Measurements from ENCODE around the gene MORN5. TPM values are rescaled to one million over a fixed set of nuclear protein-coding genes. Genes with fewer than 3 reads are reported as not detected.
A peak's percentile ranks its signal among the peaks of the same experiment; 100 is the strongest.

The MORN5 gene
- total and polyA plus RNA-seq, 9 of the 15 experiments (the other 6 are each of a cell fraction or from before 2014, with no cell fraction given): not detected

DNA sequence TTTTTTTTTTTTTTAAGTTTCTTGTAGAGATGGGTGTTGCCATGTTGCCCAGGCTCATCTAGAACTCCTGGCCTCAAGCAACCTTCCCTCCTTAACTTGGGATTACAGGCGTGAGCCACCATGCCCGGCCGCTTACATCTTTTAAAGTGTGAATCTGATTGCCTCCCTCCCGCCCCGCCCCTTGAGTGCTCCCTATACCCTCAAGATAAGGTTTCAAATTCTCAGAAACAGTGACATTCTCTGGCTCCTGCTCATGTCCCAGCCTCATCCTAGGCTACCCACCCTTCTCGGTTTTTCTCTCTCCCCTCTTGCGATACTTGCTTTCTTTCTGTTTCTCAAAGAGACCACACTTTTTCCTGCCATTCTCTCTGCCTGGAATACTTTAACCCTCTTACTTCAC, 12.4 kb downstream of the MORN5 start:
- no TSS peak for BruUV-seq (replicated peaks)
- Histone ChIP-seq H3K9ac (ENCODE audit: insufficient read depth in 1 of 2, low read depth in 2 of 2, low read length in 2 of 2) (peak overlapping the region in 1 of 2 experiments; percentile 74; a peak in 2 of 4 replicates), H3K36me3 (ENCODE audit: control insufficient read depth, insufficient read depth, low read length) (no peaks in the 10 kb centered on the region), H3K27ac (ENCODE audit: extremely low read depth, low read depth, low read length) (no peak overlapping the region), H3K4me2 (ENCODE audit: insufficient read depth, low read length) (peak overlapping the region; percentile 65), H3K9me1 (ENCODE audit: control insufficient read depth, insufficient read depth, low read length) (no peaks in the 10 kb centered on the region), H3K4me1 (replicated peaks in 1 of 2; ENCODE audit: control insufficient read depth in 2 of 2, insufficient read depth in 2 of 2, low read length in 2 of 2) (peaks cover 9 to 17% of the 10 kb centered on the region in 2 experiments; a peak in 3 of 5 replicates), H4K20me1 (replicated peaks; ENCODE audit: control insufficient read depth, insufficient read depth, low read length) (no peaks in the 10 kb centered on the region), H3K27me3 (ENCODE audit: control insufficient read depth in 2 of 2, insufficient read depth in 2 of 2, low read length in 2 of 2) (no peaks in the 10 kb centered on the region), H3K79me2 (ENCODE audit: control insufficient read depth, insufficient read depth, low read length) (no peaks in the 10 kb centered on the region), H3K9me3 (replicated peaks; ENCODE audit: control insufficient read depth, insufficient read depth, low read depth, low read length) (no peaks in the 10 kb centered on the region), H2AFZ (ENCODE audit: low read depth, low read length) (peak overlapping the region; percentile 35; the same call in 1 of the 2 replicates), H3K4me3 (no peak overlapping the region)
- peak; percentile 84 for ATAC-seq
- intact Hi-C loops (cut with micrococcal nuclease): no loop called here
- POLR2A ChIA-PET: interaction anchor here (0.6 to 2.3 kb wide), 6 partner anchors 11 to 655 kb away, joined by 3 to 10 read pairs (median 3); partner anchors contain the start of genes MORN5 and NDUFA8
- peak; percentile 69 for FAIRE-seq
- 0% methylated on average over 2 of the region's 7 CpGs for WGBS (ENCODE audit: insufficient coverage, low coverage, missing lambda C conversion rate)
- in situ Hi-C loops (cut with MboI): no loop called here
- CTCF ChIA-PET (ENCODE audit: low intra/inter-chr PET ratio): interaction anchor here (0.7 kb wide), 1 partner anchor 28 kb away, joined by 3 read pairs; no protein-coding TSS in a partner anchor
- peak; percentile 35 to 84 (median 59) for DNase-seq (ENCODE audit: extremely low read depth in 1 of 4, low spot score in 3 of 4)
- TF ChIP-seq TBP (optimal IDR thresholded peaks at IDR 0.05; ENCODE audit: low read depth, low read length) (no peak), RCOR1 (IDR thresholded peaks at IDR 0.05; ENCODE audit: borderline replicate concordance in 1 of 2, low read depth in 2 of 2, low read length in 2 of 2) (peak in 1 of 2 experiments; percentile 76; a peak in 2 of 4 replicates), CHD2 (IDR thresholded peaks at IDR 0.05; ENCODE audit: low read depth, low read length) (no peak), FOXK2 (conservative IDR thresholded peaks at IDR 0.05 in 1 of 2, IDR thresholded peaks at IDR 0.05 in 1 of 2; ENCODE audit: low read depth in 2 of 2) (no peak), NR1H2 (CRISPR knock-in tag; IDR thresholded peaks at IDR 0.05) (no peak), WHSC1 (IDR thresholded peaks at IDR 0.05; ENCODE audit: low read length) (no peak), RHOXF2B (CRISPR knock-in tag; conservative IDR thresholded peaks at IDR 0.05) (no peak), HMG20A (CRISPR knock-in tag; conservative IDR thresholded peaks at IDR 0.05) (no peak), CC2D1A (IDR thresholded peaks at IDR 0.05) (no peak), DMBX1 (CRISPR knock-in tag; IDR thresholded peaks at IDR 0.05; ENCODE audit: borderline replicate concordance) (no peak), JUNB (CRISPR knock-in tag; conservative IDR thresholded peaks at IDR 0.05) (no peak), CBX1 (IDR thresholded peaks at IDR 0.05; ENCODE audit: low read depth) (no peak), DPF2 (IDR thresholded peaks at IDR 0.05) (0 out of 2 replicates have a peak, but pooled peaks have one; percentile 16), MAZ (CRISPR knock-in tag; conservative IDR thresholded peaks at IDR 0.05 in 1 of 2, IDR thresholded peaks at IDR 0.05 in 1 of 2) (peak in 1 of 2 experiments; percentile 33; a peak in 1 of 4 replicates), XRCC5 (IDR thresholded peaks at IDR 0.05; ENCODE audit: low read depth, low read length) (no peak), TEAD4 (IDR thresholded peaks at IDR 0.05; ENCODE audit: low read length) (no peak; the same call in 1 of the 2 replicates), TEAD4 (CRISPR knock-in tag; IDR thresholded peaks at IDR 0.05; ENCODE audit: borderline replicate concordance) (no peak)
- TF ChIP-seq, protein P1, sequence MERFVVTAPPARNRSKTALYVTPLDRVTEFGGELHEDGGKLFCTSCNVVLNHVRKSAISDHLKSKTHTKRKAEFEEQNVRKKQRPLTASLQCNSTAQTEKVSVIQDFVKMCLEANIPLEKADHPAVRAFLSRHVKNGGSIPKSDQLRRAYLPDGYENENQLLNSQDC (CRISPR knock-in tag; IDR thresholded peaks at IDR 0.05): no peak
- TF ChIP-seq, protein P2, sequence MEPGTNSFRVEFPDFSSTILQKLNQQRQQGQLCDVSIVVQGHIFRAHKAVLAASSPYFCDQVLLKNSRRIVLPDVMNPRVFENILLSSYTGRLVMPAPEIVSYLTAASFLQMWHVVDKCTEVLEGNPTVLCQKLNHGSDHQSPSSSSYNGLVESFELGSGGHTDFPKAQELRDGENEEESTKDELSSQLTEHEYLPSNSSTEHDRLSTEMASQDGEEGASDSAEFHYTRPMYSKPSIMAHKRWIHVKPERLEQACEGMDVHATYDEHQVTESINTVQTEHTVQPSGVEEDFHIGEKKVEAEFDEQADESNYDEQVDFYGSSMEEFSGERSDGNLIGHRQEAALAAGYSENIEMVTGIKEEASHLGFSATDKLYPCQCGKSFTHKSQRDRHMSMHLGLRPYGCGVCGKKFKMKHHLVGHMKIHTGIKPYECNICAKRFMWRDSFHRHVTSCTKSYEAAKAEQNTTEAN (CRISPR knock-in tag; IDR thresholded peaks at IDR 0.05): no peak
- TF ChIP-seq, protein P3, sequence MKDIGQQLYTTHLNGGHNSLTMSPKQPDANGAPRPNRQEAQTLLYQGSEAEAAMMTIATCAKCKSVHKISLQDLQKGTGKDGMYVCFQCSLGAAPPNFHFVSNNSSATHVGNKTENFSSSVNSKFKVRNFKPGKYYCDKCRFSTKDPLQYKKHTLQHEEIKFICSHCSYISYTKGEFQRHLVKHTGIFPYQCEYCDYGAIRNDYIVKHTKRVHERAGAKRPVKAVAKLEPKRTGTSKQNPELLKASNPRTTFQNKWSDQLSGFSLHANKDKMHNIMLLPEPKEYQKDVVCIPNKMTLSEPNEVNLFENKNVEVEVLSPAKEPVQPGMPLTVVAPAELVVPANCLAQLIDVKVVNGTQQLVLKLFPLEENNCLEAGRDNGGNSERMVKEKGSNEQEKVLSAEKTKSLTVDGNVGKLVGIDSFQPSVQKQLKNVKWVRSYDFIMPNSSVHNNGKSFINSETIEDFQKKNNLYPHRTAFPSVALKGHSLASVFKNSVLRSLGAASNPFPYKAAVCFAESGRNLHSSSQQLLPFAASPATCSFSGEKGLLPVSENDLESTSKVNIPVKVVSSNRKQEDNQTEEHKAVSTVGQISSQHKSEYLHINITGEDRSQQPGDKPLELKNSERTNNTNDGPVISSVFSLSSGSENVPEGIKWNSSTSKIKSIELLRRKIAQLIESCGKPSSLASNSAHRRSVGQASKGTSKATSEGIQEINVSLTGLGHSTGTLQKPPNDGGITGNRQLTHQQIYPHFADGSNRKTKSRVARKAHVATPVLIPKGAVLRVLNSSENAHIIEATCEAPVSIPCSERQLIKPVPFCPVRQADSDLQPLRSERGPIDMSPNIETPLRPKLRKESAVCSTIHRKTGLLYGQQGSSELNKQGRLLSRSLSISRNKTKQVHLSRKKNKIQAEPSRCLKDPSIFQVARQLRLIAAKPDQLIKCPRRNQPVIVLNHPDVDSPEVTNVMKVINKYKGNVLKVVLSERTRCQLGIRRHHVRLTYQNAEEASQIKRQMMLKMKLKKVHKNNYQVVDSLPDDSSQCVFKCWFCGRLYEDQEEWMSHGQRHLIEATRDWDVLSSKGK (CRISPR knock-in tag; IDR thresholded peaks at IDR 0.05): no peak

Data from K562 (cell line).